Measurements from ENCODE around the gene PRPF8.

PRPF8 gene

DNA sequence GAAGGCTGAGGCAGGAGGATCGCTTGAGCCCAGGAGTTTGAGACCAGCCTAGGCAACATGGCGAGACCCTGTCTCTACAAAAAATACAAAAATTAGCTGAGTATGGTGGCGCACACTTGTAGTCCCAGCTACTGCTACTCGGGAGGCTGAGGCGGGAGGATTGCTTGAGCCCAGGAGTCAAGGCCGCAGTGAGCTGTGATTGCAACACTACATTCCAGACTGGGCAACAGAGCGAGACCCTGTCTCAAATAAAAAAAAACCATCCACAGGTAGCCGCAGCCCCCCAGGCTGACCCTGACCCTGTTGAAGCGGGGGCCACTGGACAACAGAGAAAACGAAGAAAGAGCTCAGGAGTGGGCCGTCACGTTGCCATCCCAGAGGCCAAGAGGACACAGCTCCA is 60.0 kb downstream of the PRPF8 start:
- DNase-seq: no peak

DNA sequence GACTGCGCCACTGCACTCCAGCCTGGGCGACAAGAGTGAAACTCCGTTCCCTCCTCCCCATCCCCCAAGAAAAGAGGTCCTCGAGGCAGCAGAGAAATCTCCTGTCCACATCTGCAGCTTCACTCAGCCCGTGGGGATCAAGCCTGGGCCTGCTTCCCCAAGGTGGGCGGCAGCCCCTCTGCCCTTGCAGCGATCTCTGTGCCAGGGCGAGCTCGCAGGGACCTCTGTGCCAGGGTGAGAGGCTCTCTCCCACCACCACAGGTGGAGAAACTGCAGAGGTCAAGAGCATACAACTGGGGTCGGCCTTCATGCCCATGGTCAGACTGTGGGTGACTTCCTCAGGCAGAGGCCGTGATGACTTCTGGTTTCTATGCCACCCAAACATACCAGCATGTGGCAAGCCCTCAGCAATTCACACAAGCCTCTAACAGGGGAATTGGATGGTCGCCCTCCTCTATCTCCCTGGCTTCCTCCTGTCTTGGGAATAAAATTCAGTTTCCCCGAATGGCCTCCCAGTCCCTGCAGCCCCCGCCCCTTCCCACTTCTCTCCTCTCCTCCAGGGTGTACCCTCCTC is 61.5 kb downstream of the PRPF8 start:
- no peak for DNase-seq

DNA sequence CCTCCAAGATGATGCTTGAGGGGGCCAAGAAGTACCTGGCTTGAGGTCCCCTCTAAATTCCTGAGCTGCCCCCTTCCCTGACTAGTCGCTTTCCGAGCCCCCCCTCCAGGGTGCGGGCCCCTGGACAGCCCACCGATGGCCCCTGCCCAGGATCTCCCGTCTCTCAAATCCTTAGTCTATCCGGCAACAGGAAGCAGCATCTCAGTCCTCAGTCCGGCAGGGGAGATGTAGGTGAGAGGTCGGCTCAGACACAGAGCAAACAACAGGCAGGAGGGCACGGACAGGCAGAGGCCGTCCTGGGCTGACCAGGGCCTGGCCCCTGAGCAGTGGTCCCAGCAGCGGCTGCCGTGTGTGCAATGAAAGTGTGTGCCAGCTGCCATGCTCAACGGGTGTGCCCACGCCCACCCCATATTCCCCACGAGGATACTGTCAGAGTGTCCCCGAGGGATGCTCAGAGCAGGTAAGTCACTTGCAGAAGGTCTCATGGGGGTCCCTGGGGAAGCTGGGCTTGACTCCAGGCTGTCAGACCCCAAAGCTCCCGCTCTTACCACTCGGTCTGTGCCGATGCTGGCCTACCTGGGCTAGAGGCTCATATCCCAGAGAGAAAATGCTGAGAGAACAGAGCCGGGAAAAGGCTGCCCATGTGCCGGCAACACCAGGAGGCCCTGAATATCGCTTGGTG is 63.3 kb downstream of the PRPF8 start:
- no peak for DNase-seq

DNA sequence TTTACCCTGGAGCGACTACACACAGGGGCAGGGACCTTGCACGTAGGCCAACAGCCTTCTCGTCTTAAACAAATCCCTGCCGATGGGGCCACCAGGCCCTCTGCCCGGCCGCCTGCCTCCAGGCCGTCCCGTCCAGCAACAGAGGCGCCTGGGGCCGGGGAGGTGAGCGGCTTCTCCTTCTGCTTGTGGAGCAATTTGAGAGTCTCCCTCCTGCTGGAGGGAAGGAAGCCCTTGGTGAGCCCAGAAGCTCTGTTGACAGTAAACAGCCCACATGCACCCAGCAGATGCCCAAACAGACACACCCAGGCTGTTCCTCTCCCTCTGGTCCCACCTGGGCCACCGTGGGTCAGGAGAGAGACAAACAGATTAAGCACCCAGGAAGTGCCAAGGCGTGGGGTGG is 64.2 kb downstream of the PRPF8 start:
- no peak for DNase-seq

DNA sequence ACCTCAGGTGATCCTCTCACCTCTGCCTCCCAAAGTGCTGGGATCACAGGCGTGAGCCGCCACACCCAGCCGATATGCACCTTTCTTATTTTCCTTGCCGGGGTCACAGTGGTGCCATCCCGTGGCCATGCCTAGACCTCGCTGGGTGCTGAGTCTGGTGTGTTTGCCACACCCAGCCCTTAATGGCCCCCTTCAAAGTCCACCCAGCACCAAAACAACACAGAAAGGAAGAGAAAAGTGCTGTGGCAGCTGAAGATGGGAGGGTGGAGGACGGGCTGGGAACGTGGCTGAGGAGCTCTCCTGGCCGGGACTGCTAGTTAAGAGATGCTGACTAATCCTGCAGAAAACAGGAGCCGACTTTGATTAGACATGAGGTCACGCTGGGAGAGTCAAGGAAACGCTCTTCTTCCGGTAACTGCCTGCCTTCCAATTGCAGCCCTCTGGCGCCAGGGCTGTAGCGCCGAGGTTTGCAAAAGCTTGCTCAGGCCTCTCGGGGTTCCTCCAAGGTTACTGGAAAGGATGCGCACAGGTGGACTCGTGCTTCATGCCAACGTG is 67.0 kb downstream of the PRPF8 start:
- DNase-seq: peak; percentile 29

DNA sequence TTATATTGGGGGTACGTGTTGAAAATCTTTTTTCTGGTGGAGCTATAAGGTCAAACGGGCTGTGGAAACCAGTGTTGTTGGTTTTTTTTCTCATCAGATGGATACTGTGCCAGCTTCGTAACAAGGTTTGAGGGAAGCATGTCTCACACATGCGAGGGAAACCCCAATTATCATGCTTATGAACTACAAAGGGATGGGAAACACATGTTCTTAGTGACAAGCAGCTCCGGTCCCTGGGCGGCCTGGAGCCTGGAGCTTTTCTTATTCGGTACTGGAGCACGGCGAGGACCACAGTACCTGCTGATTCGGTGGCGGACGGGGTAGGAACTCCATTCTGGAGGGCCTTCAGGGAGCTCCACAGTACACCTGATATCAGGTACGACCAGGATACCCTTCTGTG is 68.6 kb downstream of the PRPF8 start:
- DNase-seq: no peak

DNA sequence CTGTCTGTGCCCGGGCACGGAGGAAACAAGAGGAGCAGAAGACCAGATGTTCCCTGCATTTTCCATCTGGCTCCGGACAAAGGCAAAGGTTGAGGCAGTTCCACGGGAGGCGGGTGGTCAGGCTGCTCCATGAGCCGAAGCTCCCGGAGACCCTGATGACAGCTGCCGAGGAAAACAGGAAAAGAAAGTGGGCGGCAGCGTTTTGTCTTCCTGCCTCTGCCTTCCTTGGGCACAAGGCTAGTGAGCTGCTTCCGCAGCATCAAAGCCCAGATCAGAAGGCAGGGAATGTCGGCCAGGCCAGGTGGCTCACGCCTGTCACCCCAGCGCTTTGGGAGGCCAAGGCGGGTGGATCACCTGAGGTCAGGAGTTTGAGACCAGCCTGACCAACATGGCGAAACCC is 72.3 kb downstream of the PRPF8 start:
- DNase-seq: no peak

DNA sequence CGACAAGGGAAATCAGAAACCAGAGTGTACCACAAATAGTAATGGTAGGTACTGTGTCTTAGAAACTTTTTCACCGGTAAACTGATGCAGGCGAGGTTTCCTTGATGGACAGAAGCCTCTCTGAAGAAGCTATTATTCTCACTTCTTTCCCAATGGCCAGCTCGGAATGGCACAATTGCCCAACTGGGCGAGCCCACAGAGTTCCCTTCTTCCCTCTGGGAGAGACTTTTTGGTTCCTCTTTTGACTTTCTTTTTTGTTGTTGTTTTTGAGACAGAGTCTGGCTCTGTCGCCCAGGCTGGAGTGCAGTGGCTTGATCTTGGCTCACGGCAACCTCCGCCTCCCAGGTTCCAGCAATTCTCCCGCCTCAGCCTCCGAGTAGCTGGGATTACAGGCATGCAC is 73.0 kb downstream of the PRPF8 start:
- DNase-seq: no peak

DNA sequence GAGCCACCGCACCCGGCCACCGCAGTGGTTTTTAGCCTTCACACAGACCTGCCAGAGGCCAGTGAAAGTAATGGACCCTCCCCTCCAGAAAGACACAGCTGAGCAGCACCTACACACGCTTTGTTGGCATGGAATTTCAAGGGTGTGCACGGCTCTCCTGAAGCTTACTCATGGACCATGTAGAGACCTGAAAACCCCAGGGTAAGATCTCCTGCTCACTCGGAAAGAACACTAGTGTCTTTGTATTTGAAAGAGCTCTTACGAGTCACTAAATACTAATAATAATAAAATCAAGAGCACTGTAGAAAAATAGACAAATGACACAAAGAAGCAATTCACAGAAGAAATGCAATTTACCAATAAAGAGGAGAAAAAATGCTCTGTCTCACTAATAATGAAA is 76.0 kb downstream of the PRPF8 start:
- no peak for DNase-seq

DNA sequence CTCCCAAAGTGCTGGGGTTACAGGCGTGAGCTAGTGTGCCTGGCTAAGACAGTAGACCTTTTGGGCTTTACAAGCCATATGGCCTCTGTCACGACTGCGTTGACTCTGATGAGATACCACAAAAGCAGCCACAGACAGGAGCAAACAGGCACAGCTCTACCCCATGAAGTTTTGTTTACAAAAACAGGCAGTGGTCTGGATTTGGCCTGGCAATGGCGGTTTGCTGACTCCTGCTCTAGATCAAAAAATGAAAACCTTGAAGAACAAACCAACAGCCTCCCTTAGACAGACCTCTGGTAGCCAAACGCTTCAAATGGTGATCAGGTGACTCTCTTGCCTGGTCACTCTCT is 76.7 kb downstream of the PRPF8 start:
- DNase-seq: no peak

DNA sequence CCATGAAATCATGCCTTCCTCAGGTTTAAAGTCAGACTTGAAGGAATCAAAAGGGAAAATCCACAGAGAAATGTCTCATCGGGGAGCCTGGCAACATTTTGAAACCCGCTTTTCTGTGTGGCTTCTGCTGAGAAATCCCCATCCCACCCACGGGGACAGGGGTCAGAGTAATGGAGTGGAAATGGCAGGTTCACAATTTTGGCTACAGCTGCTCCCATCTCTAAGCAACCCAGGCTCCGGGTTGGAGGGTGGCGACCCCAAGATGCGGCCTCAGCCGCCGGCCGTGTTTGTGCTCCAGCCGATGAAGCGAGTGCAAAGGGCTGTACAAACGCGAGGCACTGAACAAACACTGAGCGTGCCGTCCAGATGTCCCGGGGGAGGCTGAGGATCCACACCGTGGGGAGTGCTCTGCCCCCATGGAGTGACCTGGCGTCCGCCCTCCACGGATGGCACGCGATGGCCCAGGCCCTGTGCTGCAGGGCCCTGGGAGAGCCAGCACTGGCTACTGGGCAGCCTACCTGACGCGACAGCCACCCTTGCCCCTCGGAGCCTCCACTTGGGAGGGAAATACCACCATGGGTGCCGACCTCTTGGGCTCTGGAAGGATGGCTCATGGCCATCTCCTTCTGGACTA is 78.2 kb downstream of the PRPF8 start:
- DNase-seq: no peak

DNA sequence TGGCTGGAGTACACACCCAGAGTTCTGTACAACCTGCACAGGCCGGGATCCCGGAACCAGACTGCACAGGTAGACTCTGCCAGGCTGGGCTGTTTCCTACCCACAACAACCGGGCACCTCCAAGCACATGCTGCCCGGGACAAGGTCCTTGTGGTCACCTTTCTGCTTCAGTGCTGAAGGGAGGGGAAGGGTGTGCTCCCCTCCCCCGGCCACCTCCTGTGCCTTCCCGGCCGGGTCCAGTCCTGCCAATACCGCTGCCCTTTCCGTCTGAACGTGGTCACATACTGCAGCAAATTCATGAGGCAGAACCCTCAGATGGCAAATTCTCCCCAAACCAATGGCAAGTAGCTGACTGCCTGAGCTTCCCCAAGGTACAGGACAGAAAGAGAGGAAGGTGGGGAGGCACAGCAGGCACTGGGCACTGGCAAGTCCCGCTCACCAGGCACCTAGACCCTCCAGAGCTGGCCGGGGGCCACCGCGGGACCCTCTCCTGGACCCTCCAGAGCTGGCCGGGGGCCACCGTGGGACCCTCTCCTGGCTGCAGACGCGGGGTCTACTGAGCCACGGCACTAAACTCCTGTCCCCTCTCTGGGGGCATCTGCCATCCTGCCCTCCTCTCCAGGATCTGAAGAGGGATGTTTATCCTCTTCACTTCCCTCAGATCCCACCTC is 78.9 kb downstream of the PRPF8 start:
- no peak for DNase-seq

DNA sequence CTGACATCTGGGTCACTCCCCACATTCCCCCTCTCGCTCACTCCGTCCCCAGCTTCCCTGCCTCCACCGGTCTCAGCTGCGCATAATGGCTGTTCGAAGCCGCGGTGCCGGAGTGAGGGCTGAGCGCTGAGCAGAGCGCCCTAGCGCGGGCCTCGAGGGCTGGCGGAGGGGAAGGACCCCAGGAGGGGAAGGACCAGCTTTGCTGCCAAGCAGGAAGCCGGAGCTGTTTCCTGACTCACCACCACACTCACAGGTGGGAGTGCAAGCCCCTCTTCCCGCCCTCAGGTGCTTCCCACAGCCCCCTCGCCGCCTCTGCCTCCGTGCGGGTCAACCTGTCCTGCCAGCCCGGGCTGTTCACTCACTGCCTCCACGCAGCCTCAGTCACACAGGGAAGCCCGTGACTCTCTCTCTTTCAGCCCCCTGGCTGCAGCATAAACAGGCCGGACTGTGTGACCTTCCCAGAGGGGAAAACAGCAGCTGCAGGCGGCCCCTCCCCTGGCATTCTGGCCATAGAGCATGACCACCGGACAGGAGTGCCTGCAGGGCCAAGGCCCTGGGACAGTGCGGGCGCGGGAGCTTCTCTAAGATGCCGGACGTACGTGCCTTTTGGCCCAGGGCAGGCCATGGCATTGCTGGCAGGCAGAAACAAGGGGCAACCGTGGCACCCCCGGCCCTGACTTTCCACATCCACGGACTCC is 79.7 kb downstream of the PRPF8 start:
- no peak for DNase-seq

DNA sequence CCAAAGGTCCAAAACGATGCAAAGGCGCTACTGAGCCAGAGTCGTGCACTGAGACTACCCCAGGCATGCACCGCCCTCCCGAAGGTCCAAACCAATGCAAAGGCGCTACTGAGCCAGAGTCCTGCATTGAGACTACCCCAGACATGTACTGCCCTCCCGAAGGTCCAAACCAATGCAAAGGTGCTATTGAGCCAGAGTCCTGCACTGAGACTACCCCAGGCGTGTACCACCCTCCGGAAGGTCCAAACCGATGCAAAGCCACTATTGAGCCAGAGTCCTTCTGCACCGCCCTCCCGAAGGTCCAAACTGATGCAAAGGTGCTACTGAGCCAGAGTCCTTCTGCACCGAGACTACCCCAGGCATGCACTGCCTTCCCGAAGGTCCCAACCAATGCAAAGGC is 83.1 kb downstream of the PRPF8 start:
- no peak for DNase-seq
